NCI-H2081 (cell line): ENCODE measurements around the gene ERC2.

Experiments used
- DNase-seq, 2 experiments: peaks; one replicate each; lab custom pipeline; 2025; lab: John Stamatoyannopoulos, UW

ERC2 gene

GRCh38 chr3:56424885-56425284 lies 43.4 kb downstream of the ERC2 start:
- no peak for DNase-seq

GRCh38 chr3:56424336-56424735 lies 43.9 kb downstream of the ERC2 start:
- DNase-seq, result no peak

GRCh38 chr3:56423661-56424099 lies 44.6 kb downstream of the ERC2 start:
- no peak for DNase-seq

- DNase-seq, result no peak
Measured at GRCh38 chr3:56422316-56422715, 46.0 kb downstream of the ERC2 start.

GRCh38 chr3:56421205-56421604 lies 47.1 kb downstream of the ERC2 start:
- DNase-seq, result no peak

- no peak for DNase-seq
Measured at GRCh38 chr3:56415652-56416051, 52.6 kb downstream of the ERC2 start.

- no peak for DNase-seq
Measured at GRCh38 chr3:56413911-56414310, 54.4 kb downstream of the ERC2 start.

- DNase-seq, result no peak
Measured at GRCh38 chr3:56411166-56411565, 57.1 kb downstream of the ERC2 start.

- DNase-seq, result no peak
Measured at GRCh38 chr3:56410576-56410975, 57.7 kb downstream of the ERC2 start.

- DNase-seq, result no peak
Measured at GRCh38 chr3:56409790-56410189, 58.5 kb downstream of the ERC2 start.

GRCh38 chr3:56408761-56409196 lies 59.5 kb downstream of the ERC2 start:
- no peak for DNase-seq

- no peak for DNase-seq
Measured at GRCh38 chr3:56406826-56407515, 61.3 kb downstream of the ERC2 start.

GRCh38 chr3:56404884-56405283 lies 63.4 kb downstream of the ERC2 start:
- no peak for DNase-seq

- no peak for DNase-seq
Measured at GRCh38 chr3:56398659-56399058, 69.6 kb downstream of the ERC2 start.

GRCh38 chr3:56397798-56398197 lies 70.5 kb downstream of the ERC2 start:
- no peak for DNase-seq

GRCh38 chr3:56389183-56389830 lies 79.0 kb downstream of the ERC2 start:
- DNase-seq, result no peak

- DNase-seq, result no peak
Measured at GRCh38 chr3:56383092-56383491, 85.2 kb downstream of the ERC2 start.

GRCh38 chr3:56379723-56380287 lies 88.5 kb downstream of the ERC2 start:
- DNase-seq, result peak; percentile 14 to 41

- DNase-seq, result no peak
Measured at GRCh38 chr3:56375654-56376053, 92.6 kb downstream of the ERC2 start.

GRCh38 chr3:56373386-56373785 lies 94.9 kb downstream of the ERC2 start:
- no peak for DNase-seq

- no peak for DNase-seq
Measured at GRCh38 chr3:56370991-56371775, 97.1 kb downstream of the ERC2 start.

- DNase-seq, result no peak
Measured at GRCh38 chr3:56369914-56370313, 98.4 kb downstream of the ERC2 start.

- DNase-seq, result no peak
Measured at GRCh38 chr3:56368846-56369245, 99.4 kb downstream of the ERC2 start.
